ENCODE measurements around the gene ZNF592. TPM values are rescaled to one million over a fixed set of nuclear protein-coding genes. Genes with fewer than 3 reads are reported as not detected.
"Not testable (repeated sequence)": the region's sequence is repeated elsewhere in the genome, so short reads cannot be mapped to it uniquely, and the experiment has no call there.

Gene ZNF592
- total and polyA plus RNA-seq, 4 donors: 10.2 to 29.5 (median 21.8) TPM

GRCh38 chr15:84840741-84841429 lies 92.5 kb downstream of the ZNF592 start:
- Histone ChIP-seq H3K36me3 (ENCODE audit: control insufficient read depth, insufficient read depth, low read length) (peaks cover 22% of the 10 kb centered on the region), H3K27ac (ENCODE audit: low read depth, low read length) (no peak overlapping the region), H3K9me3 (ENCODE audit: control insufficient read depth, insufficient read depth, low read length) (no peaks in the 10 kb centered on the region), H3K27me3 (ENCODE audit: control insufficient read depth, insufficient read depth, low read length) (no peaks in the 10 kb centered on the region), H3K4me3 (ENCODE audit: low read depth, low read length) (no peak overlapping the region), H3K4me1 (ENCODE audit: control insufficient read depth, insufficient read depth, low read length) (peaks cover 6% of the 10 kb centered on the region)
- WGBS (ENCODE audit: insufficient coverage): 89% methylated on average over 11 of the region's 12 CpGs
- no peak for DNase-seq (ENCODE audit: low read depth in 4 of 6, low spot score in 6 of 6)

DNA sequence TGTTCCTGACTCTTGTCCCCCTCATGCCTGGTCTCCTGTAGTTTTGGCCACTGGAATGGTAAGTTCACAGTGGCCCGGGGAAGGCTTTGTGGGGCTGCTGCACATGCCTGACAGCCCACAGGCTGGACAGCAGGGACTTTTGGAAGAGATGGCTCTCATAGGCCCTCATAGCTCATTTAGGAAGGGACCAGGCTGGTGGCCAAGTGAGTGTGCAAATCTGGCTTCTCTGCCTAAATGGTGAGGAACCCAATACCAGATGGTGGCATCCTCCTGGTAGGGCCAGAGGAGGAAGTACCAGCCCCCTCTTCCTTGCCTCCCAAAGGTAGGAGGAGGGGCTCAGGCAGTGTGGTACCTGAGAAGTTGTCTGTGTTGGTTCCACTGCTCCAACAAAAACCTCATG lies 94.4 kb downstream of the ZNF592 start:
- Histone ChIP-seq H3K4me1 (ENCODE audit: control insufficient read depth, insufficient read depth, low read length) (peaks cover 6% of the 10 kb centered on the region), H3K9me3 (ENCODE audit: control insufficient read depth, insufficient read depth, low read length) (peaks cover 4% of the 10 kb centered on the region), H3K36me3 (ENCODE audit: control insufficient read depth, insufficient read depth, low read length) (peaks cover 22% of the 10 kb centered on the region), H3K27me3 (ENCODE audit: control insufficient read depth, insufficient read depth, low read length) (no peaks in the 10 kb centered on the region), H3K4me3 (ENCODE audit: low read depth, low read length) (no peak overlapping the region), H3K27ac (ENCODE audit: low read depth, low read length) (no peak overlapping the region)
- 78% methylated on average over 1 of the region's 1 CpG for WGBS (ENCODE audit: insufficient coverage)
- no peak for DNase-seq (ENCODE audit: low read depth in 4 of 6, low spot score in 6 of 6)

DNA sequence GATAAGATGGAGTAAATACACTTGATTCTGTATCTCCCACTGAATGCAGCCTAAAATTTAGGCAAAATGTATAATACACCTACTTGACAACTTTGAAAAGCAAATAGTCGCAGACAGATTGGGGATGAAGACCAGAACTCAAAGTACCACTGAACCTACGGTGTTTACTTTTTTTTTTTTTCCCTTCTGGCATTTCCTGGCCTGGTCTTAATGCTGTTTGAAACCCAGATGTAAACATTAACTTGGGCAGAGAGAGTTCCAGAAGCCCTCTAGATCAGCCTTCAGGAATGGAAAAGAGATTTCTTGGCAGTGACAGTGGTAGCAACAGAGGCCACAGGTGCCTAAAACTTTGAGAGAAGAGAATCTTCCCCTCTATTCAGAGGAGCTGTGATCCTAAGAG lies 96.6 kb downstream of the ZNF592 start:
- H3K4me3 ChIP-seq (ENCODE audit: low read depth, low read length): no peak overlapping the region
- peaks cover 6% of the 10 kb centered on the region for H3K4me1 ChIP-seq (ENCODE audit: control insufficient read depth, insufficient read depth, low read length)
- DNase-seq (ENCODE audit: low read depth in 4 of 6, low spot score in 6 of 6): no peak
- H3K27me3 ChIP-seq (ENCODE audit: control insufficient read depth, insufficient read depth, low read length): no peaks in the 10 kb centered on the region
- H3K27ac ChIP-seq (ENCODE audit: low read depth, low read length): no peak overlapping the region
- peaks cover 12% of the 10 kb centered on the region for H3K36me3 ChIP-seq (ENCODE audit: control insufficient read depth, insufficient read depth, low read length)
- 100% methylated on average over 2 of the region's 2 CpGs for WGBS (ENCODE audit: insufficient coverage)
- H3K9me3 ChIP-seq (ENCODE audit: control insufficient read depth, insufficient read depth, low read length): peaks cover 4% of the 10 kb centered on the region

GRCh38 chr15:84845631-84846030 lies 97.2 kb downstream of the ZNF592 start:
- H3K9me3 ChIP-seq (ENCODE audit: control insufficient read depth, insufficient read depth, low read length); DNase-seq (ENCODE audit: low read depth in 4 of 6, low spot score in 6 of 6); H3K4me1 ChIP-seq (ENCODE audit: control insufficient read depth, insufficient read depth, low read length); H3K27me3 ChIP-seq (ENCODE audit: control insufficient read depth, insufficient read depth, low read length); H3K4me3 ChIP-seq (ENCODE audit: low read depth, low read length); H3K36me3 ChIP-seq (ENCODE audit: control insufficient read depth, insufficient read depth, low read length); H3K27ac ChIP-seq (ENCODE audit: low read depth, low read length): not testable (repeated sequence)
- WGBS (ENCODE audit: insufficient coverage): 75% methylated on average over 5 of the region's 7 CpGs

DNA sequence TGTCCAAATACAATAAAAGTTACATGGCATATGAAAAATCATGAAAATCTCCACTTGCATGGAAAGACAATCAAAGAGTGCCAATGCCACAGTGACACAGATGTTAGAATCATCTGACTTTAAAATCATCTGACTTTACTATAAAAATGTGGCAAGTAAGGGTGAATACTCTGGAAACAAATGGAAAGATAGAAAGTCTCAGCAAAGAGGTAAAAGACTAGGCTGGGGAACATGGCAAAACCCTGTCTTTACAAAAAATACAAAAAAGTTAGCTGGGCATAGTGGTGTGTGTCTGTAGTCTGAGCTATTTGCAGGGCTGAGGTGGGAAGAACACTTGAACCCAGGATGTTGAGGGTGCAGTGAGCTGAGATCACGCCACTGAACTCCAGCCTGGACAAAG lies 97.9 kb downstream of the ZNF592 start:
- H3K27ac ChIP-seq (ENCODE audit: low read depth, low read length): no peak overlapping the region
- H3K4me1 ChIP-seq (ENCODE audit: control insufficient read depth, insufficient read depth, low read length): no peaks in the 10 kb centered on the region
- H3K27me3 ChIP-seq (ENCODE audit: control insufficient read depth, insufficient read depth, low read length): no peaks in the 10 kb centered on the region
- WGBS (ENCODE audit: insufficient coverage): no CpG with 5 or more reads among the region's 1 CpG
- H3K9me3 ChIP-seq (ENCODE audit: control insufficient read depth, insufficient read depth, low read length): peaks cover 4% of the 10 kb centered on the region
- no peaks in the 10 kb centered on the region for H3K36me3 ChIP-seq (ENCODE audit: control insufficient read depth, insufficient read depth, low read length)
- no peak overlapping the region for H3K4me3 ChIP-seq (ENCODE audit: low read depth, low read length)
- no peak for DNase-seq (ENCODE audit: low read depth in 4 of 6, low spot score in 6 of 6)

GRCh38 chr15:84847382-84847781 lies 99.0 kb downstream of the ZNF592 start:
- H3K36me3 ChIP-seq (ENCODE audit: control insufficient read depth, insufficient read depth, low read length): no peaks in the 10 kb centered on the region
- no peak overlapping the region for H3K4me3 ChIP-seq (ENCODE audit: low read depth, low read length)
- no peak for DNase-seq (ENCODE audit: low read depth in 4 of 6, low spot score in 6 of 6)
- peaks cover 4% of the 10 kb centered on the region for H3K9me3 ChIP-seq (ENCODE audit: control insufficient read depth, insufficient read depth, low read length)
- H3K27me3 ChIP-seq (ENCODE audit: control insufficient read depth, insufficient read depth, low read length): no peaks in the 10 kb centered on the region
- no peak overlapping the region for H3K27ac ChIP-seq (ENCODE audit: low read depth, low read length)
- H3K4me1 ChIP-seq (ENCODE audit: control insufficient read depth, insufficient read depth, low read length): no peaks in the 10 kb centered on the region

- H3K27me3 ChIP-seq (ENCODE audit: control insufficient read depth, insufficient read depth, low read length): no peaks in the 10 kb centered on the region
- H3K9me3 ChIP-seq (ENCODE audit: control insufficient read depth, insufficient read depth, low read length): no peaks in the 10 kb centered on the region
- H3K27ac ChIP-seq (ENCODE audit: low read depth, low read length): no peak overlapping the region
- peaks cover 4% of the 10 kb centered on the region for H3K4me1 ChIP-seq (ENCODE audit: control insufficient read depth, insufficient read depth, low read length)
- WGBS (ENCODE audit: insufficient coverage): 96% methylated on average over 4 of the region's 5 CpGs
- H3K36me3 ChIP-seq (ENCODE audit: control insufficient read depth, insufficient read depth, low read length): peaks cover 8% of the 10 kb centered on the region
- no peak overlapping the region for H3K4me3 ChIP-seq (ENCODE audit: low read depth, low read length)
- DNase-seq (ENCODE audit: low read depth in 4 of 6, low spot score in 6 of 6): no peak
Observed at GRCh38 chr15:84852212-84852611, 103.8 kb downstream of the ZNF592 start.

- peaks cover 4% of the 10 kb centered on the region for H3K4me1 ChIP-seq (ENCODE audit: control insufficient read depth, insufficient read depth, low read length)
- H3K27ac ChIP-seq (ENCODE audit: low read depth, low read length): no peak overlapping the region
- H3K36me3 ChIP-seq (ENCODE audit: control insufficient read depth, insufficient read depth, low read length): peaks cover 30% of the 10 kb centered on the region
- H3K4me3 ChIP-seq (ENCODE audit: low read depth, low read length): no peak overlapping the region
- DNase-seq (ENCODE audit: low read depth in 4 of 6, low spot score in 6 of 6): no peak
- WGBS (ENCODE audit: insufficient coverage): 70% methylated on average over 2 of the region's 9 CpGs
- H3K9me3 ChIP-seq (ENCODE audit: control insufficient read depth, insufficient read depth, low read length): no peaks in the 10 kb centered on the region
- no peaks in the 10 kb centered on the region for H3K27me3 ChIP-seq (ENCODE audit: control insufficient read depth, insufficient read depth, low read length)
Observed at GRCh38 chr15:84855136-84855535, 106.7 kb downstream of the ZNF592 start.

DNA sequence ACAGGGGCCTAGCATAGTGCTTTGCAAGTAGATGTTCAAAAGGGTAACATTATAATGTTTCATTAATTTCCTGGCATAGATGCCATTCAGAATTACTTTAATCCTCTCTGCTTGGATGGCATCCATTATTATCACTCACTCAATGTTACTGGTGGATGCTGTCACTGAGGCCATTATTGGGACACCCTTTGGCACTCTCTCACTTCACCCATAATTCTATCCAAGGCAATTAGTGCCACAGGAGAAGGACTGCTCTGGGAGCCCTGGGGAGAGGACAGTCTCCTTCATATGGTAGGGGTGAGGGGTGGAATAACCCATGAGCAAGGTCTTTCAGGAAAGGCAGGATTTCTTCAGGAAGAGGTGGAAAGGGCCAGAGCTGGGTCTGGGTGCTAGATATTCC lies 107.4 kb downstream of the ZNF592 start:
- Histone ChIP-seq H3K36me3 (ENCODE audit: control insufficient read depth, insufficient read depth, low read length) (peaks cover 30% of the 10 kb centered on the region), H3K4me1 (ENCODE audit: control insufficient read depth, insufficient read depth, low read length) (peaks cover 4% of the 10 kb centered on the region), H3K27ac (ENCODE audit: low read depth, low read length) (no peak overlapping the region), H3K4me3 (ENCODE audit: low read depth, low read length) (no peak overlapping the region), H3K27me3 (ENCODE audit: control insufficient read depth, insufficient read depth, low read length) (no peaks in the 10 kb centered on the region), H3K9me3 (ENCODE audit: control insufficient read depth, insufficient read depth, low read length) (no peaks in the 10 kb centered on the region)
- DNase-seq (ENCODE audit: low read depth in 4 of 6, low spot score in 6 of 6): no peak

Measured in spinal cord (tissue), 10 donors.